SHP77 treated with DMSO at 0.1 percent for 48 hours (cell line): Measurements from ENCODE around the gene MUC5AC.

Experiments used
- DNase-seq: peaks from one replicate; lab custom pipeline; 2025; lab: John Stamatoyannopoulos, UW

MUC5AC gene

GRCh38 chr11:1121331-1121812, 36.4 kb upstream of the MUC5AC start:
- no peak for DNase-seq

- no peak for DNase-seq
These were observed 35.7 kb upstream of the MUC5AC start for GRCh38 chr11:1121813-1122663.

DNA sequence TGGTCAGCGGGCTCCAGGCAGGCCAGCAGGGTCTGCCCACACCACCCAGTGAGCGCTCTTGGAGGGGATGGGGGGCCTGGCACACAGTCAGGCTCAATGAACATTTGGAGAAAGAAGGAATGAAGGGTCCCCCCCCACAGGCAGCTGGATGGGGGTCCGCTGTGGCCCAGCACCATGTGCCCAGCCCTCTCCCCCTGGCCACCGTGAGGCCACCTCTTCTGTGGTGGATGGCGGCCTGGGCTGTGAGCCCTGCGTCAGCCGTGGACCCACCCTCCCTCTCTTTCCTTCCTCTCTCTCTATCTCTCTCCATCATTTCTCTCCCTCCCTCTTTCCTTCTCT, 35.1 kb upstream of the MUC5AC start:
- DNase-seq, result no peak

- no peak for DNase-seq
These were observed 33.8 kb upstream of the MUC5AC start for GRCh38 chr11:1123970-1124369.

GRCh38 chr11:1125803-1126202, 31.9 kb upstream of the MUC5AC start:
- no peak for DNase-seq

DNA sequence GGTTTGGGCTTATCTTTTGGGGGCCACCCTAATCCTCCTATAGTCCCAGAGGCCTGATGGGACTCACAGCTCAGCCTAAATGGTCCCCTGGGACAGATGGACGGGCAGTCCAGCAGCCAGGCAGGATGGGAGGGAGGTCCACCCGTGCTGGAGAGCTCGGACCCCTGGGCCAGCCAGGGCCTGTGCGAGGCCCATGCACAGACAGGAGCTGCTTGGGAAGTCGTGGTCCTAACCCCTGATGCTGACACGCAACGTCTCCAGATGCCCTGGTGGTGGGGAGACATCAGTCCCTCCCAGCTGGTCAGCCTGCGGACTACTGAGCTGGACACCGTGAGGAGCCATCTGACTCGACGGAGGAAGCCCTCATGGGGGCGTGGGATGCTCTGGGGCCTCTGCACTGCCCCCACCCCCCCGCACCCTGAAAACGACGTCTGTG, 31.2 kb upstream of the MUC5AC start:
- no peak for DNase-seq

DNA sequence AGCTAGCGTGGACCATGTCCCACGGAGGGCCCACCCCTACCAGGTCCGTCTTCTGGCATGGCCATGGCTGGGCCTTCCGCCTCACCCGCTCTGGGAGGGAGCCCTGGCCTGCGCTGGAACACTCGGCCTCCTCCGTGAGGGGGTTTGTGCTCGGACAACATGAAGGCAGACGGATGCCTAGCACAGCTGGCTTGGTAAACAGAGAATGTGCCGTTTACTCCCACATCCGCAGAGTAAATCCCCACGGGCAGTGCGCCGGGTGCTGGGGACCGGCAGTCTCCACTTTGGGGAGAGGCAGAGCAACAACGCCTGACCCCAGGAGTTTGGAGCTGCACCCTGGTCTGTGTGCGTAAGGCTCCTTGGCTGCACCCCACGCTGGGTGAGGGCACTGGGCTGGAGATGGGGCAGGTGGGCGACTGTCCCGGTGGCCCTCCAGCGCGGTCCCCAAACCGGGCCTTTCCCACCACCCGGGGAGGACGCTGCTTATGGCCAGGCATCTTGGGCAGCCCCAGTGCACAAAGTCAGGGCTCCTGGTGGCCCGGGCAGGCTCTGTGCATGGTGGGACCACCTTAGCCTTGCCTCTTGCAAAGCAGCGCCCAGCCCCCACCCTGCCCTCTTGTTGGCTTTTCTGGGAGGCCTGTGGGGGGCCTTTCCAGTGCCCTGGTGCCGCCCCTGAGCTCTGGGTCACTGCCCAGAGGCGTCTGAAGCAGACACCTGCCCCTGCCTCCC, 30.7 kb upstream of the MUC5AC start:
- no peak for DNase-seq

DNA sequence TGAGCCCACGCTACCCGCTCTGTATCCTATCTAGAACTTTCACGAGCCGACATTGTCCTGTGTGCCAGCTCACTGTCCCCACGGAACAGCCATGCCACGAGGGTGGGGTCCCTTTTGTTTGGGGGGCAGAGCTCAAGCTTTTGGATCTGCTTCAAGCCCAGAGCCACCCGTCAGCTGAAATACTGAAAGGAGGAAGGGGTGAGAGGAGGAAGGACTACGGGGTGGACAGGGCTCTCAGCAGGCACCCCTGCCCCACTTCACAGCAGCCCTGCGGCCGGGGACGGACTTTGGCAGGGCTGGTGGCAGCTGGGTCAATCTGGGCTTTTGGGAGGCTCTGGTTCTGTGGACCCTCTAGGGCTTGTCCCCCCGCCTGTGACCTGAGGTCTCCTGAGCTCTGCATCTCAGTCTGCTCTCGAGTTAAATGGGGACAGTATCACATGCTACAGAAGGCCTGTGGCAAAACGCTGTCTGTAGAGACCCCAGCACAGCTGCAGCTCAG, 30.0 kb upstream of the MUC5AC start:
- no peak for DNase-seq

DNA sequence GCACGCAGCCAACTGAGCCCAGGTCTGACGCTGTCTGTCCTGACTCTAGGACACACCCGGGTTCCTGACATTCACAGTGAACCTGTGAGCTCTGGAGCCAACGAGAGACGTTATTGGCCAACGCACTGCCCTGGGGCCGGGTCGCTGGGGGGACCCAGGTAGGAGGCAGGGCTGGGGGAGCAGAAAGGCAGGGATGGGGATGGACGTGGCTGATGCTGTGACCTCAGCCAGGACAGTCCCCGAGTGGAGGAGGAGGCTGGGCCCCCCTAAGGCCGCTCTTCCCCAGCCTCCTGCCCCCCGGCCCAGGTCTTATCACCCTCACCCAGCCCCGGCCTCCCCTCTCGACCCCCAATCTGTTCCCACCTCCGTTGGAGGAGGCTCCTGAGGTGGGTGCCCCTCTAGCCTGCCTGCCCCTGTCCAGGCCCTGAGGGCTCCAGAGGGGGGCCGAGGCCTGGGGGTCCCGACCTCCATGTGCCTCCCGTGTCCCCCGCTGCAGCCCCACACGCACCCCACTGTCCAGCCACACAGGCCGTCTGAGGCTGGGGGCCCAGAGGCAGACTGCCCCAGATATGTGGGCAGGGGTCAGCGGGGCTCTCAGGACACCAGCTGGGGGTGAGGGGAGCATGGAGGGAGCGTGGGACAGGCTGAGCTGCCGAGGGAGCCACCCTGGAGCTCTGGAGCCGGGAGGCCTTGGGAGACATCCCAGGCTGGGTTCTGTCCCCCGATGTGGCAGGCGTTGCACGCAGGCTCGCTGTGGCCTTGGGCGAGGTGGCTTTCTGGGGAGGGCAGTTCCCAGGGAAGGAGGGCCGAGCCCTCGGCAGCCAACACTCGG, 29.2 kb upstream of the MUC5AC start:
- DNase-seq, result no peak

- no peak for DNase-seq
These were observed 28.6 kb upstream of the MUC5AC start for GRCh38 chr11:1129143-1129610.

- DNase-seq, result no peak
These were observed 28.1 kb upstream of the MUC5AC start for GRCh38 chr11:1129611-1130160.

GRCh38 chr11:1130276-1131032, 27.3 kb upstream of the MUC5AC start:
- DNase-seq, result no peak

GRCh38 chr11:1131033-1131911, 26.5 kb upstream of the MUC5AC start:
- no peak for DNase-seq

DNA sequence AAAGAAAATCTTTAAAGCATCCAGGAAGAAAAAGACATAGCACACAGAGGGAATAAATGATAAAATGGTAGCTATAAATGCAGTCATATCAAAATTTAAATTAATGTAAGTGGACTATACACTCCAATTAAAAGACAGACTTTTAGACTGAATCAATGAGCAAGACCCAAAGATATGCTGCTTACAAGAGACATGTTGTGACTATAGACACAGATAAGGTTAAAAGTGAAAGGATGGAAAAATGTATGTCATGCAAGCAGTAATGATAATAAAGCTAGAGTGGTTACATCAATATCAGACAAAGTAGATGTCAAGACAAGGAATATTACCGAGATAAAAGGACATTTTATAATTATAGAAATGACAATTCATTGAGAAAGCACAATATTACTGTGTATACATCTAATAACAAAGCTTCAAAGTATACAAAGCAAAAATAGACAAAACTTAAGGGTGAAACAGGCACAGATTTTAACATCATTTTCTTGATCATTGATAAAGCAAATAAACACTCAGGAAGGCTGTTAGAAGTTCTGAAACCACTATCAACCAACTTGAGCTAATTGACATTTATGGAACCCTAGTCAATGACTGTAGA, 22.8 kb upstream of the MUC5AC start:
- DNase-seq, result no peak

- DNase-seq, result no peak
These were observed 19.7 kb upstream of the MUC5AC start for GRCh38 chr11:1138097-1138496.

GRCh38 chr11:1139441-1140083, 18.2 kb upstream of the MUC5AC start:
- no peak for DNase-seq

- no peak for DNase-seq
These were observed 16.9 kb upstream of the MUC5AC start for GRCh38 chr11:1140642-1141490.

DNA sequence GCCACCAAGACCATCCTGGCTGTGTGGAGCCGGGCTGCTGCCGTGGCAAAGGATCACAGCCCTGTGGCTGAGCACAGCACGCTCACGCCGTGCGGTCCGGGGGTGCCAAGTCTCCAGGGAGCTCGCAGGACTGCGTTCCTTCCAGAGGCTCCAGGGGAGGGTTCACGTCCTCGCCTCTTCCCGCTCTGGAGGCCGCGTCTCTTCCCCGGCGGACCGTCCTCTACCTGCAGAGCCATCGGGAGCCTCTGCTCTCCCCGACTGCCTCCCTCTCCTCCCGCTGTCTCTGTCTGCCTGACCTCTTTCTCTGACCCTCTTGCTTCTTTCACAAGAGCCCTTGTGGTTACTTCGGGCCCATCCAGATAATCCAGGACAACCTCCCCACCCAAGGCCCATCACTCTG, 11.4 kb upstream of the MUC5AC start:
- no peak for DNase-seq
